ENCODE results near the gene FBN2.

FBN2 gene

DNA sequence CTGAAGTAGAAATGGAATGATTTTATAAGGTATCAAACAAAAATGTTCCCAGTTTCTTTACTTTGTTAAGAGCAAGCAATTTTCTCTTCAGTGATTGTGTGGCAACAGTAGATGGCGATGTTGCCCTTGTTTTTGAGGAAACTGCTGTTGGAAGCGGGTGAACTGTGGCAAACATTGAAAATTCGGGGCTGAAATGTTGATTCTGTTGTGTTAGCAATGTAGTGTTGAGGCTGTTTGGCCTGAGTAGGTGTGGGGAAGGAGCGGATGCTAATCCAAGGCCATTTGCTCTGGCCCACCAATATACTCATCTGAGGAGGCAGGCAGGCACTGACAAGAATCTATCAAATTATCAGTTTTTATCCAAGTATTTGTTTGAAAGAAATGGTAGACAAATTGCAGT is 324.7 kb downstream of the FBN2 start:
- H3K36me3 ChIP-seq (ENCODE audit: insufficient read depth, low read depth, low read length): no peaks in the 10 kb centered on the region

DNA sequence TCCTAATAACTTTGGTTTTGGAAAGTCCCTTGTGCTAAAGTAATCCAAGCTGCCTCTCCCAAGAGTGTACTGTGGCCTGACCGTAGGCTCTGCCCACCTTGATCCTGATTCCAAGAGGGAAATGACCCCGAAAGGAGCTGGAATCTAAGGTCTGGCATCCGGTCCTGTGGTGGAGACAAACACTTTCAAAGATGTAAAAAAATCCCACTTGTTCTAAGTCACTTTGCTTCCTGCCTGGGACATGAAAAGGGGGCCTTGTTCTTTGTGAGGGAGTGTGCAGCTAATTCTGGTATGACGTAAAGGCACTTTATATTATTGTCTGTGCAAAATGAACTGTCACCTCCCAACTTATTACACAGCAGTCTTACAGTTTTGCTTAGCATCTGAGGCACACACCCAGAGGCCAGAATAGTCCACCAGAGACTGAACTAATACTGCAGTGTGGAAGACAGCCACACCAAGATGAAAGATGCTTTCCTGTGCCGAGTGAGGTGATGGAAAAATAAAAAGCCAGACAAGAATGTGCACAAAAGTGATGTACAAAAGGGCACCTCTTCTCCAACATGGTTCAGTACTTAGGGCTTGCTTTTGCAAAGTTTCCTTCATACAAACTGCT is 325.7 kb downstream of the FBN2 start:
- H3K4me3 ChIP-seq (ENCODE audit: low read length): no peak overlapping the region
- no peaks in the 10 kb centered on the region for H3K27me3 ChIP-seq (ENCODE audit: insufficient read depth, low read length)
- no peaks in the 10 kb centered on the region for H3K9me3 ChIP-seq (ENCODE audit: insufficient read depth, low read depth, low read length)
- no peaks in the 10 kb centered on the region for H3K36me3 ChIP-seq (ENCODE audit: insufficient read depth, low read depth, low read length)
- no peak overlapping the region for H3K27ac ChIP-seq (ENCODE audit: low read length)
- no peaks in the 10 kb centered on the region for H3K4me1 ChIP-seq (ENCODE audit: insufficient read depth, low read length)
- no peak overlapping the region for H3K9ac ChIP-seq (ENCODE audit: low read depth, low read length)

More for the DNA sequence above, 324.7 kb downstream of the FBN2 start:
- no peak overlapping the region for H3K4me3 ChIP-seq (ENCODE audit: low read length)
- no peaks in the 10 kb centered on the region for H3K9me3 ChIP-seq (ENCODE audit: insufficient read depth, low read depth, low read length)
- H3K27me3 ChIP-seq (ENCODE audit: insufficient read depth, low read length): no peaks in the 10 kb centered on the region
- H3K9ac ChIP-seq (ENCODE audit: low read depth, low read length): no peak overlapping the region
- H3K27ac ChIP-seq (ENCODE audit: low read length): no peak overlapping the region
- H3K4me1 ChIP-seq (ENCODE audit: insufficient read depth, low read length): no peaks in the 10 kb centered on the region

DNA sequence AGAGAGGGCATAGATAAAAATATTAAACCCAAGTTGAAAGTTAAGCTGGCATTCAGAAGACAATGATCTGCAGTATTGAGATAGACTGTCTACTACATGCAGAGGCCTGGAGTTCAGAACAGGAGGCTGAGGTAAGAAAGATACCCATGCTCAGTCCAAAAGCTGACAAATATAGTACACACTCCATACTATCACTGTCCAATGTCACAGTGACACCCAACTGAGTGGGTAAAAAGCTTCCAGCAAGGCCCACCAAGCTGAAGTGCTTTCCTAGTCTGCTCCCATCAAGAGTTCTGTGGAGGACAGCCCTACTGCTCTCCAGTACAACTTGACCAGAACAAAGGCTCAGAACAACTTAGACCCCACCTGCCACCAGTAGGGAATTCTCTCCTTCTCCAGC is 329.6 kb downstream of the FBN2 start:
- no peaks in the 10 kb centered on the region for H3K4me1 ChIP-seq (ENCODE audit: insufficient read depth, low read length)
- no peak overlapping the region for H3K4me3 ChIP-seq (ENCODE audit: low read length)
- no peaks in the 10 kb centered on the region for H3K27me3 ChIP-seq (ENCODE audit: insufficient read depth, low read length)
- H3K9ac ChIP-seq (ENCODE audit: low read depth, low read length): no peak overlapping the region
- H3K9me3 ChIP-seq (ENCODE audit: insufficient read depth, low read depth, low read length): no peaks in the 10 kb centered on the region
- H3K36me3 ChIP-seq (ENCODE audit: insufficient read depth, low read depth, low read length): no peaks in the 10 kb centered on the region
- no peak overlapping the region for H3K27ac ChIP-seq (ENCODE audit: low read length)
